ENCODE measurements around the gene UPF2. TPM values are rescaled to one million over a fixed set of nuclear protein-coding genes. Genes with fewer than 3 reads are reported as not detected.
"Not testable (repeated sequence)": the region's sequence is repeated elsewhere in the genome, so short reads cannot be mapped to it uniquely, and the experiment has no call there.

The UPF2 gene
- total RNA-seq, 1 donor from 2014 or later = 17.1 TPM

DNA sequence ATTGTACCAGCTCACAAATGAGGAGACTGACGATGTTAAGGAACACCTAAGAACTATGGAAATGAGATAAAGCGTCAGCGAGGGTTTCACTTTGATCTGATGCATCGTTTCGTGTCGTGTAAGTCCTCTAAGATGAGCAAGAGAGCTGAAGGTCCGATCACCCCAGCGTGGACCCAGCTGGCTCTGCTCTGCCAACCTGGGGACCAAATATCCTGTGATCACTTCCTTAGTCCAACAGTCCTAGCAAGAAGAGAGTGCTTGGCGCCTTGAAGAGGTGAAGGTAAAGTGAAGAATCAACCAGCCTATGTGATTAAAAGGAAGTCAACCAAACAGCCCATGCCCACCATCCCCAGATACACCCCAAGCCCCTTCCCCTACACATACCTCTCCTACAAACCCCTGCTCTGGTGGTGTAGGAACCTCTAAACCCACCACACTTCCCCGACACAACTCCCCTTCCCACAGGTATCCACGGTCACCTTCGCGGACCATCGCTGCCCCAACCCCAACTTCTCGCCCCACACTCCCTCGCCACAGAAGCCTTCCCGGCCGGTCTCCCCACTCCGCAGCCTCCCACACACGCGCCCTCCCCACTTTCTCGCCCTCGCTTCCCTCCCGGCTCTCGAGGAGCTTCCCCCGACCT is 722 bp downstream of the UPF2 start:
- DNase-seq (ENCODE audit: extremely low read depth, low read depth, low spot score) = no peak

DNA sequence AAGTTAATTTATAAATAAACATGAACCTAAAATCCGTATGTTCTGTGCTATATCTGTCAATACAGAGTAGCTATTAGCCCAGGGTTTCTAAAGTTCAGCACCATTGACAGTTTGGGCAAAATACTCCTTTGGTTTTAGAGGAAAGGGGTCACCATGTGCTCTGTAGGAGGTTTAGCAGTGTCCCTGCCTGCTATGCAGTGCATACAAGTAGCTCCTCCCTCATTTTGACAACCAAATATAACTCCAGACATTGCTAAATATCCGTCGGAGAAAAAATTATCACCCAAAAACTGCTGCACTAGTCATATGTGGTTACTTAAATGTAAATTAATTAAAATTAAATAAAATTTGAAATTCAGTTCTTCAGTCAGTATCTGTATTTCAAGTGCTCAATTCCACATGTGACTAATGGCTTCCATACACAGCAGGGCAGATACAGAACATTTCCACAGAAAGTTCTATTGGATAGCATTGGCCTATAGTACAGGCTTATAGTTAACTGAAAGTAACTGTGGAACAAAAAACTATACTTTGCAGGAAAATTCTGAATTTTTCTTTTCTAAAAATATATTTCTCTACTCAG is 6.4 kb downstream of the UPF2 start:
- no peak for DNase-seq (ENCODE audit: extremely low read depth, low read depth, low spot score)

GRCh38 chr10:12031404-12031803 is 11.2 kb downstream of the UPF2 start:
- DNase-seq (ENCODE audit: extremely low read depth, low read depth, low spot score) = no peak

GRCh38 chr10:12027539-12027938 is 15.1 kb downstream of the UPF2 start:
- no peak for DNase-seq (ENCODE audit: extremely low read depth, low read depth, low spot score)

GRCh38 chr10:12025591-12025990 is 17.0 kb downstream of the UPF2 start:
- no peak for DNase-seq (ENCODE audit: extremely low read depth, low read depth, low spot score)

DNA sequence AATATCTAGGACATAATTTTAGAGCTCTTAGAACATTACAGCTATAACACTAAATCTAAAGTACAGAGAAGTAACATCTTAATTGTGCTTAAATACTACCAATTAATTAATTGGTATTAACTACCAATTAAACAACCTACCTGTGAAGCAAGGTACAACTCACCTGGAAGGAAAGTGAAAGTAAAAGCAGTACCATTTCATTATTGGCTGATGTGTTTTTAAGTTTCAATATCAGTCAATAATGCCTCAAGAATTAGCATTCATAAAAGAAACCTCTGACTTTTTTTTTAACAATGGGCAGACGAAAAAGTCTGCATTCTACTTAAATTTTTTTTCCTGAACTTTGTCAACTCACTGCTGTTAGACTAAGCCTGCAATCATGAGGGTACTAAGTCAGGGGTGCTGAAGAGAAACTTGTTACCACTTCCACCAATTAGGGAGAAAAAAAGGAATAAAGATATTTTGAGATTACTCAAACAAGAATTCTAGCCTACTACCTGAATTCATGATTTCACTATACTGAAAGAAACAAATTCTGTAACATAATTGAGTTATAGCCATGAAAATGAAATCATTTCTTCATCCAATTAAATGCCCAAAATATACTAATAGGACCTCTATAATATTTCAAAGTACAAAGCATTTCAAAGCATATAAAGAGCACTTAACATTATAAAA is 19.9 kb downstream of the UPF2 start:
- DNase-seq (ENCODE audit: extremely low read depth, low read depth, low spot score) = no peak

- DNase-seq (ENCODE audit: extremely low read depth, low read depth, low spot score) = no peak
Measured at GRCh38 chr10:12020574-12020973, 22.0 kb downstream of the UPF2 start.

GRCh38 chr10:12019283-12019971 is 23.2 kb downstream of the UPF2 start:
- DNase-seq (ENCODE audit: extremely low read depth, low read depth, low spot score) = no peak

DNA sequence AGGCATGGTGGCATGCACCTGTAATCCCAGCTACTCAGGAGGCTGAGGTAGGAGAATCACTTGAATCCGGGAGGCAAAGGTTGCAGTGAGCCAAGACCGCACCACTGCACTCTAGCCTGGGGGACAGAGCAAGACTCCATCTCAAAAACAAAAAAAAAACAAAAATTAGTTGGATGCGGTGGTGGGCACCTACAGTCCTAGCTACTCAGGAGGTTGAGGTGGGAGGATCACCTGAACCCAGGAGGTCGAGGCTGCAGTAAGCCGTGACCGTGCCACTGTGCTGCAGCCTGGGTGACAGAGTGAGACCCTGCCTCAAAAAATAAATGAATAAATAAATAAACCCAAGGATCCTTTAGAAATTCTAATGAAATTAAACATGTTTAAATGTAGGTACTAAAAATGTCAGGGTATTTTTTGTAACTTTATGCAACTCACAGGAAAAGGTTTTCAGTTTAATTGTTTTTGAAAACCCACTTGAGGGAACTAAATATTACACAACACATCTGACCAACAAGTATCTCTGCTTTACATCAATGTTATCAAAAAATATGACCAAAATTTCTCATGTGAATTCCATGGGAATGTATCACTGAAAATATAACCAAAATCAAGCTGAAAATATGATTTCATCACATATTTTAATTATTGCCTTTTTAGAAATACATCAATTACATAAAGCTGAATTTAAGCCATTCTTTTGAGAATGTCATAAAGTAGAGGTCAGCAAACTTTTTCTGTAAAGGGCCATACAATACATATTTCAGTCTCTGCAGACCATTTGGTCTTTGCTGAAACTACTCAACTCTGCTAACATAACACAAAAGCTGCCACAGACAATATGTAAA is 23.9 kb downstream of the UPF2 start:
- DNase-seq (ENCODE audit: extremely low read depth, low read depth, low spot score) = no peak

DNA sequence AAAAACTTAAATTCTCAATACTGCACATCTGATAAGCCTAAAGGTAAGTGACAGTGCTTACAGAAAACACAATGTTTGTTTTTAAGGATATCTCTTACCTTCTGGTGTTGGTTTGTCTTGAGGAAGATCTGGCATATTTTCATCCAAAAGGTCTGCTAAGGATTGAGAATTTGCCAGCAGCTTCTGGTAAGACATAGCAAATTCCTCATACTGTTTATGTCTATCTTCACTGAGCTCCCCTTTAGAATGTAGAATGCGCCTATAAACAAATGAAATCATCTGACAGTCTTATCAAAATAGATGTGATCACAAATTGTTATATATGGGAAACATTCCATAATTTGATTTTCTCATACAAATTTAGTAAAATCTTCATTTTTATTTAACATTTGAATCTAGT is 28.7 kb downstream of the UPF2 start:
- no peak for DNase-seq (ENCODE audit: extremely low read depth, low read depth, low spot score)

DNA sequence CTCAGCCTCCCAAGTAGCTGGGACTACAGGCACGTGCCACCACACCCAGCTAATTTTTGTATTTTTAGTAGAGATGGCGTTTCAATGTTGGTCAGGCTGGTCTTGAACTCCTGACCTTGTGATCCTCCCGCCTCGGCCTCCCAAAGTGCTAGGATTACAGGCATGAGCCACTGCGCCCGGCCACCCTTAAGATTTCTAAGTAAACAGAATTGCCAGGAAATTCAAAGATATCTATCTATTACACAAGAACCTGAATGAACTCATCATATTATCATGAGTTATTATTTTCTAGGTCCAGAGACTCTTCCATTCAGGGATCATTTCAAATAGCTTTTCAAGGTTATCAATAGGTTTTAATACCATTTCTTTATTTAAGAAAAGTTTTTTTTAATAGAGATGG is 29.2 kb downstream of the UPF2 start:
- DNase-seq (ENCODE audit: extremely low read depth, low read depth, low spot score) = not testable (repeated sequence)

GRCh38 chr10:12010353-12010752 is 32.3 kb downstream of the UPF2 start:
- DNase-seq (ENCODE audit: extremely low read depth, low read depth, low spot score) = no peak

DNA sequence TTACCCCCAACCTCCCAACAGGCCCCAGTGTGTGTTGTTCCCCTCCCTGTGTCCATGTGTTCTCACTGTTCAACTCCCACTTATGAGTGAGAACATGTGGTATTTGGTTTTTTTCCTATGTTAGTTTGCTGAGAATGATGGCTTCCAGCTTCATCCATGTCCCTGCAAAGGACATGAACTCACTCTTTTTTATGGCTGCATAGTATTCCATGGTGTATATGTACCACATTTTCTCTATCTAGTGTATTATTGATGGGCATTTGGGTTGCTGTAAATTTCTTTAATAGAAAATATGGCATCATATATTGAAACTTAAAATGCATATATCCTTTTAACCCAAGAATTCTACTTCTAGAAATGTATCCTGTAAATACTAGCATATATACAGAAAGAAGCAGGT is 33.8 kb downstream of the UPF2 start:
- not testable (repeated sequence) for DNase-seq (ENCODE audit: extremely low read depth, low read depth, low spot score)

DNA sequence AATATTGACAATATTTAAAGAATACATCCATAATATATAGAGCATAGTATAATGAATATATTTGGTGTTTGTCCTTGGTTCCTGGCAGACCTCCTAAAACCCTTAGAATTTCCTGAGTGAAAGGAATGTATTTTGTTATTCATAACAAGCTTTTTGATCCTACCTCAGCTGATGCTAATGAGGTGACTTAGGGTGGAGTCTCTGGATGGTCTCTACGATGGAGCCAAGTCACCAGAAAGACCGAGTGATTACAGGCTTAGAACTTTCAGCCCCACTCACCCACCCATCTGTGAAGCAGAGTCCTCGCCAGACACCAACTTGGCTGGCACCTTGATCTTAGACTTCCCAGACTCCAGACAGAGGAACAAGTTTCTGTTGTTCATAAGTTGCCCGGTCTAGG is 35.9 kb downstream of the UPF2 start:
- DNase-seq (ENCODE audit: extremely low read depth, low read depth, low spot score) = no peak

DNA sequence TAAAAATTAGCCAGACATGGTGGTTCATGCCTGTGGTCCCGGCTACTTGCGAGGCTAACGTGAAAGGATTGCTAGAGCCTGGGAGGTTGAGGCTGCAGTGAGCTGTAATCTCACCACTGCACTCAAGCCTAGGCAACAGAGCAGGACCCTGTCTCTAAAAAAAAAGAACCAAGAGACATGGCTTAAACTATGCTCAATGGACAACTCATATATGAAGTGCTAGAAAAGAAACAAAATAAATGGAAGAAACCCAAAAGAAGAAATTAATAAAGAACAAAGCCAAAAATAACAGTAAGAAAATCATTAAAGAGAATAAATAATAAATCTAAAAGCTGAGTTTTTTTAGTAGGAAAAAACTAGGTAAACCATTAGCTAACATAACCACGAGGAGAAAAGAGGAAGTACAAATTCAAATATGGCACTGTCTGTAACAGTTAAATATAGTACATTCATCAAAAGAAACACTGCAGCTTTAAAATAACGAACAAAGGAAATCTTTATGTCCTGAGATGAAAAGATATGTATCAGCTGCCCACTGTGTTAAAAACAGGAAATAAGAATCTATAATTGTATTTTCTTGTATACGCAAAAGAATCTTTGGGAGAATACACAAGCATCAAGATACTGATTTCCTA is 48.7 kb downstream of the UPF2 start:
- DNase-seq (ENCODE audit: extremely low read depth, low read depth, low spot score) = no peak

- no peak for DNase-seq (ENCODE audit: extremely low read depth, low read depth, low spot score)
Measured at GRCh38 chr10:11988924-11989323, 53.7 kb downstream of the UPF2 start.

GRCh38 chr10:11986593-11987216 is 55.9 kb downstream of the UPF2 start:
- peak; percentile 75 for DNase-seq (ENCODE audit: extremely low read depth, low read depth, low spot score)

DNA sequence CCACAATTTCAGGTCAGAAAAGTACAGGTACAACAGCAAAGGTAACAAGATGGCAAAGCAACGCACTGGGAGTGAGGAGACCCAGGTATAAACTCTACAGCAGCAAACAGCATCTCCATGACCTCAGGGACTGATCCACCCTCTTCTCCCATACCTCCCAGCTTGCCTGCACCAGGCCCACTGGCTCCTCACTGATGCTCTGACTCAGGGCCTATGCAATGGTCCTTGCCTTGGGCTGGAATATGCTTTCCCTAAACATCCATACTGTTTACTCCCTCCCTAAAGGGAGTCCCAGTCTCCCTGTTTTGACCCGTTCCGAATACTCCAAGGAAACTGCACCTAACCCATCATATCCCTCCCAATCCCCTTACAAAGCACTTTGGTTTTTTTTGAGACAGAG is 60.4 kb downstream of the UPF2 start:
- DNase-seq (ENCODE audit: extremely low read depth, low read depth, low spot score) = no peak

GRCh38 chr10:11975795-11976194 is 66.8 kb downstream of the UPF2 start:
- DNase-seq (ENCODE audit: extremely low read depth, low read depth, low spot score) = no peak

- not testable (repeated sequence) for DNase-seq (ENCODE audit: extremely low read depth, low read depth, low spot score)
Measured at GRCh38 chr10:11972523-11972922, 70.1 kb downstream of the UPF2 start.

Data from glomerular endothelial cell (primary cell).